ENCODE results near the gene SHANK1.

Gene SHANK1

DNA sequence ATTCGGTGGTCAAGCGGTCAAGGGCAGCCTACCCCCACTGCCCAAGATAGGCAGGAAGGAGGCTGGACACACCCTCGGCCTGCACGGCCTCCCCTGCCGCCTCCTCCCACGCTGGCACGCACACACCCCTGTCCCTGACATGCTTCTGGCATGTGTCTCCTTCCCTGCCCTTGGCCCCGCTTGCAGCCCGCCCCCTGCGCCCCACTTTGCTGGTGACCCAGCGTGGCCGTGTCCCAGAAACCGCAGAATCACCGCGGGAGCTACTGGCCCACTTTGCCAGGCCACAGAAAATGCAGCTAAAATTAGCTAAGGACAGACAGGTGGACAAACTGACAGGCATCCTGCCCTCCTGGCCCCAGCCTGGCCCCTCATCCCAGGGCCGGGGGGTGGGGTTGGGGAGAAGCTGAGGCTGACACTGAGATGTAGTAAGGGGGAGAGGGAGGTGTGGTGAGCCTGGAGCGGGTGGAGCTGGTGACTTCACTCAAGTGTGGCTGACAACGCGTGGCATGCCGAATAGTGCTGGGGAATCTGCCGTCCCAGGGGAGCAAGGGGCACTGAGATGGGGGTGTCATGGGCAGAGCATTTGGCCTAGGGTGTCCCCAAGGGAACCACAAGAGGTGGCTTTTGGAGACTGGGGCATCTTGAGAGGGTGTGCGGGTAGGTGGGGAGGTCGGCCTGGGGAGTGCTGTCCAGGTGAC is 2.4 kb downstream of the SHANK1 start:
- no peak for DNase-seq (ENCODE audit: low read depth)
- TF ChIP-seq, protein P1, sequence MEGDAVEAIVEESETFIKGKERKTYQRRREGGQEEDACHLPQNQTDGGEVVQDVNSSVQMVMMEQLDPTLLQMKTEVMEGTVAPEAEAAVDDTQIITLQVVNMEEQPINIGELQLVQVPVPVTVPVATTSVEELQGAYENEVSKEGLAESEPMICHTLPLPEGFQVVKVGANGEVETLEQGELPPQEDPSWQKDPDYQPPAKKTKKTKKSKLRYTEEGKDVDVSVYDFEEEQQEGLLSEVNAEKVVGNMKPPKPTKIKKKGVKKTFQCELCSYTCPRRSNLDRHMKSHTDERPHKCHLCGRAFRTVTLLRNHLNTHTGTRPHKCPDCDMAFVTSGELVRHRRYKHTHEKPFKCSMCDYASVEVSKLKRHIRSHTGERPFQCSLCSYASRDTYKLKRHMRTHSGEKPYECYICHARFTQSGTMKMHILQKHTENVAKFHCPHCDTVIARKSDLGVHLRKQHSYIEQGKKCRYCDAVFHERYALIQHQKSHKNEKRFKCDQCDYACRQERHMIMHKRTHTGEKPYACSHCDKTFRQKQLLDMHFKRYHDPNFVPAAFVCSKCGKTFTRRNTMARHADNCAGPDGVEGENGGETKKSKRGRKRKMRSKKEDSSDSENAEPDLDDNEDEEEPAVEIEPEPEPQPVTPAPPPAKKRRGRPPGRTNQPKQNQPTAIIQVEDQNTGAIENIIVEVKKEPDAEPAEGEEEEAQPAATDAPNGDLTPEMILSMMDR (IDR thresholded peaks at IDR 0.05; ENCODE audit: insufficient read depth, low read depth, low read length, missing control alignments), result no peak
- no peak overlapping the region for H3K4me3 ChIP-seq (ENCODE audit: low read length)

DNA sequence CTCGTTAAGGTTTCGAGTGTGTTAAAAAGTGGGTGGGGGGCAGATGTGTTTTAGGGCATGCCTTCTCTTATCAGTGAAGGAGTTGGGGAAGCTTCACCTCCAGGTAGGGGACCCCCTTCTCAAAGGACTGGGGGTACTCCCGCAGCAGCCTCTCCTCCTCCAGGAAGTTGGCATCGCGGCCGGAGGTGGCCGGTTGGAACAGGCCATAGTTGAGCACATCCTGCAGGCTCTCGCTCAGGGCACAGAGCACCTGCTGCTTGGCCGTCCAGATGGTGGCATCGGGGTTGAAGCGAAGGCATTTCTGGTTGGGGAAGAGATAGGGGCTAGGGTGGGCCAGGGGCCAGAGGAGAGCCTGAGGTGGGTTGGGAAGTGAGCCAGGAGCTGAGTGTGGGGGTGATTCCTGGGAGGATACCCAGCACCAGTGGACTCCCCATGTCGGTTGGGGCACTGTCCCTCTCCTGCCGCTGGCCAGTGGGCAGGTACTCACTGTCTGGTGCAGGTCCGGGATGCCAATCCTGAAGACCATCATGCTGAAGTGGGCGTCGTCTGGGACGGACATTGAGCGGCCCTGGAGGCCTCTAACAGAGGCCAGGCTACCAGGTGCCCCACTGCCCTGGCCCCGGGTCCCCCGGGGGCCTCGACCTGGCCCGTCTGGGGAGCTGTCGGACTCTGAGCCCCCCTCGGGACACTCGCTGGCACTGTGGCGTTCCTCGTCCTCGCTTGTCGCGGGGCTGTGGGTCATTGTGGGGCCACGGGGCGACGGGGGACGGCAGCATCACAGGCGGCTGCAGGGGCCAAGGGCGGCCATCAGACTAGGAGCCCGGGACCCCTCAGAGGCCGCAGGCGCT is 3.2 kb downstream of the SHANK1 start:
- no peak for DNase-seq (ENCODE audit: low read depth)
- TF ChIP-seq, protein P1 (IDR thresholded peaks at IDR 0.05; ENCODE audit: insufficient read depth, low read depth, low read length, missing control alignments), result no peak
- no peak overlapping the region for H3K4me3 ChIP-seq (ENCODE audit: low read length)

DNA sequence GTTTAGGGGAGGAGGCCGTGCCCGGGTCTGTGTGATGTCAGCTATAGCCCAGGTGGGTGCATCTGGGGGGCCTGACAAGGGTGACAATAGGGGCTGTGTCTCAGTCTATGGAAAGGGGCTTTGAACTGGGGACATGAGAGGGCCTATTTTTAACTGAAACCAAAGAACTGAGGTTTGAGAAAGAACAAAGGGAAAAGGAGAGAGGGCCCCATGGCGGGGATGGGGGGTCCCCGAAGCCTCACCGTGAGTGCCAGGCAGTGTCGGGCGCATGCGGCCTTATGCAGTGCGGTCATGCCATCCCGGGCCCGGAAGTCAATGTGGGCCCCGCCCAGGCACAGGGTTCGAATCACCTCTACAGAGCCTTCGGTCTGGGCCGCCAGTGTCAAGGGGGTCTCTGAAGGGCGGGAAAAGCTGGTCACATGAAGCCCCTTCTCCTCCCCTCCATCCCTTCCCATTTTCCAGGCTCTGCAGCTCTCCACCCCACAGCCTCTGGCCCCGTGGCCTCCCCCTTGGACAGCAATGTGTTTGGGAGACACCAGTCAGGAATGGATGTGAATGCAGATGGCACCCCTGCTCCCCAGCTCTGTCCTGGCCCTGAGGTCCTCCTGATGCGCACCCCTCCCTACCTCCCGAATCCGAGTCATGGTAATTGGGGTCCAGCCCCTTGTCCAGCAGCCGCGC is 5.9 kb downstream of the SHANK1 start:
- TF ChIP-seq, protein P1 (IDR thresholded peaks at IDR 0.05; ENCODE audit: insufficient read depth, low read depth, low read length, missing control alignments), result no peak
- no peak overlapping the region for H3K4me3 ChIP-seq (ENCODE audit: low read length)
- no peak for DNase-seq (ENCODE audit: low read depth)

DNA sequence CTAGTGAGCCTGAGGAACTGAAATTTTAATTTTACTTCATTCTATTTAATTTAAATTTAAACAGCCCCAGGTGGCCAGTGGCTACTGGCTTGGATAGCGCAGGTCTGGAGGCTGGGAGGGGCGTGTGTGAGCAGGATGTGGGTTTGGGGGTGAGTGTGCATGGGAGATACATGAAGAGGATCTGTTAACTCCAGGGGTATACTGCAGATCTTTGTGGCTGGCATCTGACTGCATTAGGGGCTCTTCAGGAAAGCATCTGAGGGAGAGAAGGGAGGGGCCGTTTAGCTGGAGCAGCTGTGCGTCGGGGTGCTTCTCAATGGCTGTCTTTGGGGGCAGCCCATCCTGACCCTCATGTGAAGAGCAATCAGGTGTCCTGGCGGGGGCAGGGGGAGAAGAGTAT is 6.8 kb downstream of the SHANK1 start:
- no peak overlapping the region for H3K4me3 ChIP-seq (ENCODE audit: low read length)
- TF ChIP-seq, protein P1 (IDR thresholded peaks at IDR 0.05; ENCODE audit: insufficient read depth, low read depth, low read length, missing control alignments), result no peak
- DNase-seq (ENCODE audit: low read depth), result no peak

DNA sequence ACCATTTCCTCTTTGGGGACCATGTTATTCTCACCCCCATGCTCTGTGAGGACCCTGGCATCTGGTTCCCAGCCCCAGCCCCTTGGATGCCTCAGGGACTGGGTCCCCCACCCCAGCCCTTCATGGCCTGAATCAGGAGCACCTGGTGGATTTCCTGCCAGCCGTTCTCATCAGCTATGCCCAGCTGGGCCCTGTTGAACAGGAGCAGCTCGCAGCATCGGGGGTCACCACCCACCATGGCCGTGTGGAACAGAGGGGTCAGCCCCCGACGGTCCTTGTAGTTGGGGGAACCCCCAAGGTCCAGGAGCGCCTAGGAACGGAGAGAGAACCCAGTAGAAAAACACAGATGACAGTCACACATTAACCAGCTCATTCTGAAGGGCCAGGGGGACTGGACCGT is 7.8 kb downstream of the SHANK1 start:
- DNase-seq (ENCODE audit: low read depth), result no peak
- TF ChIP-seq, protein P1 (IDR thresholded peaks at IDR 0.05; ENCODE audit: insufficient read depth, low read depth, low read length, missing control alignments), result no peak

DNA sequence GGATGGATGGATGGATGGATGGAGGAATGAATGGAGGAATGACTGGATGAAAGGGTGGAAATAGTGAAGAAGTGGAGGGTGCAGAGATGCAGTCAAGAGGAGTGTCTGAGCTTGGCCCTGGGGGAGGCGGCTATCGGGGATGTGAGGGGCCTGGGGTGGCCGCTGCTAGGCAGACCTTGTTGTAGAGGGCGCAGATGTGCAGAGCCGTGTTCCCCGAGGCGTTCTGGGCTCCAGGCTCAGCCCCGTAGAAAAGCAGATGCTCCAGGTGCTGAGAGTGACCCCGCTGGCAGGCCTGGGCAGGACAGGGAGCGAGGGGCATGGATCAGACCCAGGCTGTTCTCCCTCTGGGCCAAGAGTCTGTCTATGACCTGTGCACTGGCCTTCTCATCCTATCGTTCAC is 8.4 kb downstream of the SHANK1 start:
- no peak for DNase-seq (ENCODE audit: low read depth)
- TF ChIP-seq, protein P1 (IDR thresholded peaks at IDR 0.05; ENCODE audit: insufficient read depth, low read depth, low read length, missing control alignments), result no peak
- no peak overlapping the region for H3K4me3 ChIP-seq (ENCODE audit: low read length)

More for the DNA sequence above, 7.8 kb downstream of the SHANK1 start:
- no peak overlapping the region for H3K4me3 ChIP-seq (ENCODE audit: low read length)
